ENCODE results near the gene ADCY5. TPM values are rescaled to one million over a fixed set of nuclear protein-coding genes. Genes with fewer than 3 reads are reported as not detected.

Gene ADCY5
- total RNA-seq, 1 donor from 2014 or later = 6.8 TPM

DNA sequence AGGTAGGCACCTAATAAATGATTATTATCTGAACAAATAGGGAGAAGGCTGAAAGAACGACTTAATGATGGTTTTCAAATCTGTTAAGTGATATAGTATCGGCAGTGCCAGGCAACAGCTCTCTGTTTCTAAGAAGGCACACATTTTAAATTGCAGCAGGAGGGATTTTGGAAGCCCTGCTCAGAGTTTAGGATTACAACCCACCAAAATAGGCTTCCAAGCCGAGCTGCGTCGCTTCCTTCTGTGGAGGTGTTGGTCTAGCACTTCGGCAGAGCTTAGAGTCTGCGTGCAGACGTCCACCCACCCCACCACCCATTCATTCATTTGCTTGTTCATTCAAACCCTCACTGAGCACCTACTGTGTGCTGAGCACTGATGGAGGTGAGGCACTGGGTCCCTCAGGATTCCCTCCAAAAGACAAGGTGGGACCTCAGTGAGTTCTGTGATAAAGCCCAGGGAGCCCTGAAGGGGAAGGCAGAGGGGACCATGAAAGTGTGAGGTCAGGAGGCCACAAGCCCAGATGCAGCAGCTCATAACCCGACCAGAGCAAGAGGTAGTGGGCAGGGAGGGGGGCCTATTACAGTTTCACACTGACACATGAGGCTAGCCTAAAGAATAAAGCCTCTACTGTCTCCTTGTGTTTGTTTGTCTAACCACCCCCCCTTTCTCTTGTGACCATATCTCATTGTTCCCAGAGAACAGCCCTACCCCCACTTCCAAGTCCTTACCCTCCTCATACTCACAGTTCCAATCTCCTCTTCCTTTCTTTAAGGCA, 8.9 kb downstream of the ADCY5 start:
- Histone ChIP-seq H3K4me3 (ENCODE audit: low read length in 3 of 3) (no peak overlapping the region), H3K36me3 (ENCODE audit: control insufficient read depth in 3 of 3, insufficient read depth in 3 of 3, low read length in 3 of 3) (no peaks in the 10 kb centered on the region), H3K27me3 (ENCODE audit: control insufficient read depth in 3 of 3, insufficient read depth in 3 of 3, low read length in 3 of 3) (peaks cover 0 to 14% (median 12%) of the 10 kb centered on the region in 3 donors), H3K4me1 (ENCODE audit: control insufficient read depth in 3 of 3, insufficient read depth in 3 of 3, low read length in 3 of 3) (no peaks in the 10 kb centered on the region), H3K9ac (ENCODE audit: low read depth in 1 of 3, low read length in 3 of 3) (no peak overlapping the region), H3K9me3 (ENCODE audit: control insufficient read depth in 3 of 3, low read length in 3 of 3) (no peaks in the 10 kb centered on the region), H3K27ac (ENCODE audit: low read depth, low read length) (no peak overlapping the region)

GRCh38 chr3:123432832-123433523, 15.9 kb downstream of the ADCY5 start:
- Histone ChIP-seq H3K9ac (ENCODE audit: low read depth in 1 of 3, low read length in 3 of 3) (no peak overlapping the region), H3K4me1 (ENCODE audit: control insufficient read depth in 3 of 3, insufficient read depth in 3 of 3, low read length in 3 of 3) (no peaks in the 10 kb centered on the region), H3K36me3 (ENCODE audit: control insufficient read depth in 3 of 3, insufficient read depth in 3 of 3, low read length in 3 of 3) (no peaks in the 10 kb centered on the region), H3K27ac (ENCODE audit: low read depth, low read length) (no peak overlapping the region), H3K4me3 (ENCODE audit: low read length in 3 of 3) (no peak overlapping the region), H3K27me3 (ENCODE audit: control insufficient read depth in 3 of 3, insufficient read depth in 3 of 3, low read length in 3 of 3) (peaks cover 0 to 3% (median 0%) of the 10 kb centered on the region in 3 donors), H3K9me3 (ENCODE audit: control insufficient read depth in 3 of 3, low read length in 3 of 3) (no peaks in the 10 kb centered on the region)

- Histone ChIP-seq H3K27me3 (ENCODE audit: control insufficient read depth in 3 of 3, insufficient read depth in 3 of 3, low read length in 3 of 3) (peaks cover 0 to 5% (median 0%) of the 10 kb centered on the region in 3 donors), H3K9me3 (ENCODE audit: control insufficient read depth in 3 of 3, low read length in 3 of 3) (no peaks in the 10 kb centered on the region), H3K27ac (ENCODE audit: low read depth, low read length) (no peak overlapping the region), H3K4me3 (ENCODE audit: low read length in 3 of 3) (no peak overlapping the region), H3K36me3 (ENCODE audit: control insufficient read depth in 3 of 3, insufficient read depth in 3 of 3, low read length in 3 of 3) (no peaks in the 10 kb centered on the region), H3K4me1 (ENCODE audit: control insufficient read depth in 3 of 3, insufficient read depth in 3 of 3, low read length in 3 of 3) (no peaks in the 10 kb centered on the region), H3K9ac (ENCODE audit: low read depth in 1 of 3, low read length in 3 of 3) (no peak overlapping the region)
These were observed 17.1 kb downstream of the ADCY5 start for GRCh38 chr3:123431658-123432324.

GRCh38 chr3:123431007-123431657, 17.8 kb downstream of the ADCY5 start:
- Histone ChIP-seq H3K4me3 (ENCODE audit: low read length in 3 of 3) (no peak overlapping the region), H3K27ac (ENCODE audit: low read depth, low read length) (no peak overlapping the region), H3K27me3 (ENCODE audit: control insufficient read depth in 3 of 3, insufficient read depth in 3 of 3, low read length in 3 of 3) (peaks cover 0 to 5% (median 0%) of the 10 kb centered on the region in 3 donors), H3K9me3 (ENCODE audit: control insufficient read depth in 3 of 3, low read length in 3 of 3) (no peaks in the 10 kb centered on the region), H3K4me1 (ENCODE audit: control insufficient read depth in 3 of 3, insufficient read depth in 3 of 3, low read length in 3 of 3) (no peaks in the 10 kb centered on the region), H3K36me3 (ENCODE audit: control insufficient read depth in 3 of 3, insufficient read depth in 3 of 3, low read length in 3 of 3) (no peaks in the 10 kb centered on the region), H3K9ac (ENCODE audit: low read depth in 1 of 3, low read length in 3 of 3) (no peak overlapping the region)

- H3K9ac ChIP-seq (ENCODE audit: low read depth in 1 of 3, low read length in 3 of 3) = no peak overlapping the region
- peaks cover 0 to under 1% (median 0%) of the 10 kb centered on the region in 3 donors for H3K4me1 ChIP-seq (ENCODE audit: control insufficient read depth in 3 of 3, insufficient read depth in 3 of 3, low read length in 3 of 3)
- H3K27me3 ChIP-seq (ENCODE audit: control insufficient read depth in 3 of 3, insufficient read depth in 3 of 3, low read length in 3 of 3) = peaks cover 0 to 5% (median 0%) of the 10 kb centered on the region in 3 donors
- H3K4me3 ChIP-seq (ENCODE audit: low read length in 3 of 3) = no peak overlapping the region
- H3K36me3 ChIP-seq (ENCODE audit: control insufficient read depth in 3 of 3, insufficient read depth in 3 of 3, low read length in 3 of 3) = no peaks in the 10 kb centered on the region
- H3K9me3 ChIP-seq (ENCODE audit: control insufficient read depth in 3 of 3, low read length in 3 of 3) = no peaks in the 10 kb centered on the region
- H3K27ac ChIP-seq (ENCODE audit: low read depth, low read length) = no peak overlapping the region
These were observed 18.6 kb downstream of the ADCY5 start for GRCh38 chr3:123430266-123430665.

DNA sequence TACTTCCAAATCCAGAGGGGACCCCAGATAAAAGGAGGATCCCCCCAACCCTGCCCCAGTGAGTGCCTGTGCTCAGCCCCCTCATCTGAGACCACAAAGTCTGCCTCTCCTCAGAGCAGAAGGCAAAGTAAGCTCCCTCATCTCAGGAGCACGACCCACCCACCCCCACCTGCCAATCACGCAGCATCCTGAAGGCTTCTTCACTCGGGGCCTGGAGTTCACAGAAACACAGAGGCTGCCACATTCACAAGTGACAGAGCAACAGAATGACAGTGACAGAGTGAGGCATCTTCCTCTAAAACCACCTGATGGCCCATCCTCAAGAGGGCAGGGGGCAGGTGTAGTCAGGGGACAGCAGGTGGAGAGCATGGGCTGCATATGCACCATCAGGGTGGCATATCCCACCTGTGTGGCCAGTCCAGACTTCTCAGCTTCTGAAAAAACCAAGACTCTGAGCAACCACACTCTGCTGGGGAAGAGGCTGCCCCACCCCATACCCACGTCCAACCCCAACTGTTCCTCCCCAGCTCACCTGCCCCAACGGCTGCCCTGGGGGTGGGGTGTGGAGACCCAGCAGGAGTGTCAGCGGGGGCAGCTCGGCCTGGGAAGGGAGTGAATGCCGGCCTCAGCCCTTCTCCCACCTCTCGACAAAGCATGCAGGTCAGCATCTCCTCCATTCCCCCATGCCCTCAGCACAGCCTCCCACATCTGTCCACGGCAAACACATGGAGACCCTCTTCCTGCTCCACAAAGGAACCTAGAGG, 19.3 kb downstream of the ADCY5 start:
- peaks cover under 1 to 4% (median 3%) of the 10 kb centered on the region in 3 donors for H3K4me1 ChIP-seq (ENCODE audit: control insufficient read depth in 3 of 3, insufficient read depth in 3 of 3, low read length in 3 of 3)
- H3K9me3 ChIP-seq (ENCODE audit: control insufficient read depth in 3 of 3, low read length in 3 of 3) = no peaks in the 10 kb centered on the region
- no peak overlapping the region for H3K27ac ChIP-seq (ENCODE audit: low read depth, low read length)
- H3K4me3 ChIP-seq (ENCODE audit: low read length in 3 of 3) = no peak overlapping the region
- no peaks in the 10 kb centered on the region for H3K36me3 ChIP-seq (ENCODE audit: control insufficient read depth in 3 of 3, insufficient read depth in 3 of 3, low read length in 3 of 3)
- H3K27me3 ChIP-seq (ENCODE audit: control insufficient read depth in 3 of 3, insufficient read depth in 3 of 3, low read length in 3 of 3) = peaks cover 0 to 5% (median 0%) of the 10 kb centered on the region in 3 donors
- no peak overlapping the region for H3K9ac ChIP-seq (ENCODE audit: low read depth in 1 of 3, low read length in 3 of 3)

- no peaks in the 10 kb centered on the region for H3K36me3 ChIP-seq (ENCODE audit: control insufficient read depth in 3 of 3, insufficient read depth in 3 of 3, low read length in 3 of 3)
- no peak overlapping the region for H3K4me3 ChIP-seq (ENCODE audit: low read length in 3 of 3)
- no peak overlapping the region for H3K27ac ChIP-seq (ENCODE audit: low read depth, low read length)
- peaks cover 3 to 18% (median 6%) of the 10 kb centered on the region in 3 donors for H3K4me1 ChIP-seq (ENCODE audit: control insufficient read depth in 3 of 3, insufficient read depth in 3 of 3, low read length in 3 of 3)
- no peak overlapping the region for H3K9ac ChIP-seq (ENCODE audit: low read depth in 1 of 3, low read length in 3 of 3)
- no peaks in the 10 kb centered on the region for H3K9me3 ChIP-seq (ENCODE audit: control insufficient read depth in 3 of 3, low read length in 3 of 3)
- H3K27me3 ChIP-seq (ENCODE audit: control insufficient read depth in 3 of 3, insufficient read depth in 3 of 3, low read length in 3 of 3) = peaks cover 0 to 5% (median 2%) of the 10 kb centered on the region in 3 donors
These were observed 23.7 kb downstream of the ADCY5 start for GRCh38 chr3:123424999-123425712.

GRCh38 chr3:123424321-123424998, 24.4 kb downstream of the ADCY5 start:
- H3K9ac ChIP-seq (ENCODE audit: low read depth in 1 of 3, low read length in 3 of 3) = no peak overlapping the region
- H3K36me3 ChIP-seq (ENCODE audit: control insufficient read depth in 3 of 3, insufficient read depth in 3 of 3, low read length in 3 of 3) = no peaks in the 10 kb centered on the region
- no peak overlapping the region for H3K4me3 ChIP-seq (ENCODE audit: low read length in 3 of 3)
- peaks cover 0 to 5% (median 2%) of the 10 kb centered on the region in 3 donors for H3K27me3 ChIP-seq (ENCODE audit: control insufficient read depth in 3 of 3, insufficient read depth in 3 of 3, low read length in 3 of 3)
- no peaks in the 10 kb centered on the region for H3K9me3 ChIP-seq (ENCODE audit: control insufficient read depth in 3 of 3, low read length in 3 of 3)
- H3K27ac ChIP-seq (ENCODE audit: low read depth, low read length) = no peak overlapping the region
- peaks cover 3 to 18% (median 6%) of the 10 kb centered on the region in 3 donors for H3K4me1 ChIP-seq (ENCODE audit: control insufficient read depth in 3 of 3, insufficient read depth in 3 of 3, low read length in 3 of 3)

Data from skeletal muscle tissue (tissue), 4 donors.